ENCODE data around the gene DAZ2.
"Not testable (repeated sequence)": the region's sequence is repeated elsewhere in the genome, so short reads cannot be mapped to it uniquely, and the experiment has no call there.

The DAZ2 gene, protein sequence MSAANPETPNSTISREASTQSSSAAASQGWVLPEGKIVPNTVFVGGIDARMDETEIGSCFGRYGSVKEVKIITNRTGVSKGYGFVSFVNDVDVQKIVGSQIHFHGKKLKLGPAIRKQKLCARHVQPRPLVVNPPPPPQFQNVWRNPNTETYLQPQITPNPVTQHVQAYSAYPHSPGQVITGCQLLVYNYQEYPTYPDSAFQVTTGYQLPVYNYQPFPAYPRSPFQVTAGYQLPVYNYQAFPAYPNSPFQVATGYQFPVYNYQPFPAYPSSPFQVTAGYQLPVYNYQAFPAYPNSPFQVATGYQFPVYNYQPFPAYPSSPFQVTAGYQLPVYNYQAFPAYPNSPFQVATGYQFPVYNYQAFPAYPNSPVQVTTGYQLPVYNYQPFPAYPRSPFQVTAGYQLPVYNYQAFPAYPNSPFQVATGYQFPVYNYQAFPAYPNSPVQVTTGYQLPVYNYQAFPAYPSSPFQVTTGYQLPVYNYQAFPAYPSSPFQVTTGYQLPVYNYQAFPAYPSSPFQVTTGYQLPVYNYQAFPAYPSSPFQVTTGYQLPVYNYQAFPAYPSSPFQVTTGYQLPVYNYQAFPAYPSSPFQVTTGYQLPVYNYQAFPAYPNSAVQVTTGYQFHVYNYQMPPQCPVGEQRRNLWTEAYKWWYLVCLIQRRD

DNA sequence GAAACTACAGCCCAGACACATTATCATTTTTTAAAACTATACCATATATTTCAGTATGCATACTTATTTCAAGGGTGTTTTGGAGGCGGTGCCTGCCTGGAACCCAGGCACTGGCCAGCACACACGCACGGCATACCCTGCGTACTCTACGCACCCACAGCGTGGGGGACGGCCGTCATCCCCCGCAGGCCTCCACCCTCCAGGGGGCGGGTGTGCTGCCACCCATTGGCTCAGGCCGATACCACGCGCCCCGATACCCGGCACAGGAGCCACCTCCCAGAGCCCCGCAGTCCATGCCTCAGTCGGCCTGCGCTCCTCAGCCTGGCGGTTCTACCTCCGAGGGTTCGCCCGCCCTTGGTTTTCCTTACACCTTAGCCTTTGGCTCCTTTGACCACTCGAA lies at the start of gene DAZ2:
Gene DAZ2 (plus strand): TSS at position 301 of the 400 bp plus-strand sequence. CDS start 208 bp downstream, outside the sequence.
- DNase-seq, result not testable (repeated sequence)

- DNase-seq, result not testable (repeated sequence)
These were observed 20.4 kb upstream of the DAZ2 start, which contains the start of gene DAZ1 for GRCh38 chrY:23198908-23199307. TSS of gene DAZ1 (minus strand) at chrY:23199008. CDS start at chrY:23198800, 208 bp downstream.

DNA sequence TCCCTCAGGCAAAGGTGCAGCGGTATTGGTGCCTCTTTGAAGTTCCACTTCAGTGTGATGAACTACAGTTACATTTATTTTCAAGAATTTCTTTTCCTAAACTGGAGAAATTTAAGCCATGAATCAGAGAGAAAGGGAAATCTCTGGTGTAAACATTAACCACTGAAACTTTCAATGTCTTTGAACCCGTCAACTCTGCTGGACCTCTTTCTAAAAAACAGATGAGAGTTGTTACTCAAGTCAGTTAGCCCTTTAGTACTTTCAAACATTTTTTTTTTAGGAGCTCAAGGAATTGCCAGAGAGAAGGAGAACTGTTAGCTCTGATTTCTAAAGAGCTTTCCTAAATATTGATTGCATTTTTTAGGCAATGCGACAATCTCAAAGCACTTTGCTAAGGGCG lies 11.9 kb upstream of the DAZ2 start:
- DNase-seq, result not testable (repeated sequence)

DNA sequence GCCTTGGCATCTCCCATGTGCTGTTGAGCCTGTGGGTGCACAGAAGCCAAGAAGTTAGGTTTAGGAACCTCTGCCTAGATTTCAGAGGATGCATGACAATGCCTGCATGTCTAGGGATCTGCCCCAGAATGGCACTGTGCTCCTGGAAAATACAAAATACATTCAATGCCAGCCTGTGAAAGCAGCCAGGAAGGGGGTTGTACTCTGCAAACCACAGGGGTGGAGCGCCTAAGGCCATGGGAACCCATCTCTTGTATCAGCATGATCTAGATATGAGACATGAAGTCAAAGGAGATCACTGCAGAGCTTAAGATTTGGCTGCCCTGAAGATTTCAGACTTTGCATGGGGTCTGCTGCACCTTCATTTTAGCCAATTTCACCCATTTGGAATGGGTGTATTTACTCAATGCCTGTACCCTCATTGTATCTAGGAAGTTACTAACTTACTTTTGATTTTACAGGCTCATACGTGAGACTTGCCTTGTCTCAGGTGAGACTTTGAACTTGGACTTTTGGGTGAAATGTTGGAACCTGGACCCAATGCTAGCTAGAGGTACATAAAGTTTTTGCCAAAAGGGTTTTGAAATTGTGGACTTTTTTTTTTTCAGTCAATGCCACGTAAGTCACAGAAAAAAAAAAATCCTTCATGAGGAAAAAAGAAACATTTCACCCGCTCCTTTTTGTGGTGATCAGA lies 9.4 kb upstream of the DAZ2 start:
- not testable (repeated sequence) for DNase-seq

- not testable (repeated sequence) for DNase-seq
These were observed 8.7 kb upstream of the DAZ2 start for GRCh38 chrY:23210681-23211080.
